Measurements from ENCODE around the gene FUT7. TPM values are rescaled to one million over a fixed set of nuclear protein-coding genes. Genes with fewer than 3 reads are reported as not detected.

Gene FUT7
- total RNA-seq, 3 donors from 2014 or later, result 0.14 to 0.27 TPM; not detected in 1

- H3K36me3 ChIP-seq (ENCODE audit: low read depth), result no peaks in the 10 kb centered on the region
- no peak overlapping the region for H3K4me3 ChIP-seq
- DNase-seq, result no peak
- intact Hi-C loops (cut with DNase I, micrococcal nuclease), result no loop called here
- no peaks in the 10 kb centered on the region for H3K4me1 ChIP-seq (ENCODE audit: low read depth)
- no peaks in the 10 kb centered on the region for H3K9me3 ChIP-seq
- no peak for TF ChIP-seq CTCF (IDR thresholded peaks at IDR 0.05)
- ATAC-seq, result no peak
Observed at GRCh38 chr9:136983656-136984314, 48.1 kb downstream of the FUT7 start.

- Histone ChIP-seq H3K9me3 (no peaks in the 10 kb centered on the region), H3K4me3 (no peak overlapping the region), H3K36me3 (ENCODE audit: low read depth) (no peaks in the 10 kb centered on the region), H3K4me1 (ENCODE audit: low read depth) (no peaks in the 10 kb centered on the region)
- TF ChIP-seq CTCF (IDR thresholded peaks at IDR 0.05), result no peak
- DNase-seq, result no peak
- intact Hi-C loops (cut with DNase I, micrococcal nuclease), result no loop called here
- no peak for ATAC-seq
Observed at GRCh38 chr9:136983167-136983566, 48.7 kb downstream of the FUT7 start.

- no peaks in the 10 kb centered on the region for H3K36me3 ChIP-seq (ENCODE audit: low read depth)
- DNase-seq, result no peak
- no peak for ATAC-seq
Observed at GRCh38 chr9:136982232-136983051, 49.4 kb downstream of the FUT7 start, which contains the start of gene LCNL1. TSS of gene LCNL1 (plus strand) at chr9:136982993. CDS start at chr9:136983587, 594 bp downstream.

GRCh38 chr9:136981588-136982231, 50.2 kb downstream of the FUT7 start:
- DNase-seq (no peak), ATAC-seq (no peak)
- Histone ChIP-seq H3K36me3 (ENCODE audit: low read depth) (no peaks in the 10 kb centered on the region), H3K4me1 (ENCODE audit: low read depth) (peaks cover 2% of the 10 kb centered on the region), H3K9me3 (no peaks in the 10 kb centered on the region), H3K4me3 (no peak overlapping the region)
- intact Hi-C loops (cut with DNase I, micrococcal nuclease), result no loop called here
- TF ChIP-seq CTCF (IDR thresholded peaks at IDR 0.05), result no peak

More at GRCh38 chr9:136982232-136983051, 49.4 kb downstream of the FUT7 start, which contains the start of gene LCNL1:
- intact Hi-C loops (cut with DNase I, micrococcal nuclease), result no loop called here
- Histone ChIP-seq H3K4me1 (ENCODE audit: low read depth) (peaks cover 2% of the 10 kb centered on the region), H3K4me3 (no peak within 1 kb of the TSS), H3K9me3 (no peaks in the 10 kb centered on the region)
- no peak for TF ChIP-seq CTCF (IDR thresholded peaks at IDR 0.05)

GRCh38 chr9:136980669-136981478, 51.0 kb downstream of the FUT7 start:
- DNase-seq (no peak), ATAC-seq (no peak)
- H3K4me1 ChIP-seq (ENCODE audit: low read depth), result peaks cover 2% of the 10 kb centered on the region
- TF ChIP-seq CTCF (IDR thresholded peaks at IDR 0.05), result no peak
- H3K36me3 ChIP-seq (ENCODE audit: low read depth), result no peaks in the 10 kb centered on the region
- no peak overlapping the region for H3K4me3 ChIP-seq
- intact Hi-C loops (cut with DNase I, micrococcal nuclease), result no loop called here
- no peaks in the 10 kb centered on the region for H3K9me3 ChIP-seq
